Mammary epithelial cell (primary cell): ENCODE measurements around the gene CD300LG.

ENCODE experiments used
- CTCF ChIP-seq, 2 donors: IDR thresholded peaks in 1 of 2; conservative IDR thresholded peaks in 1 of 2; 2 replicates each; pipeline ENCODE4 v1.5.1; 2011 to 2012; ENCODE audit warnings: inconsistent platforms in 2 of 2, low read length in 2 of 2, mild to moderate bottlenecking in 2 of 2, control low read depth in 1 of 2, low read depth in 1 of 2; ENCODE audit not compliant: insufficient read depth in 1 of 2; ENCODE audit errors: extremely low read depth in 1 of 2
- EZH2 ChIP-seq: IDR thresholded peaks from 2 replicates; pipeline ENCODE4 v1.6.1; 2012; ENCODE audit warnings: low read length, inconsistent platforms, borderline replicate concordance

GRCh38 chr17:43839670-43840108 lies 7.3 kb upstream of the CD300LG start:
- TF ChIP-seq CTCF (conservative IDR thresholded peaks at IDR 0.05 in 1 of 2, IDR thresholded peaks at IDR 0.05 in 1 of 2; ENCODE audit: extremely low read depth in 1 of 2, insufficient read depth in 1 of 2, low read depth in 1 of 2, low read length in 2 of 2) (no peak), EZH2 (no peak)
